Measurements from ENCODE around the gene GRP. TPM values are rescaled to one million over a fixed set of nuclear protein-coding genes. Genes with fewer than 3 reads are reported as not detected.

Gene GRP
- polyA plus RNA-seq (2011; rRNA removed) (not detected in 2 replicates), polyA plus RNA-seq (2017; fragmentation: RNase III; extraction: RNeasy Plus Mini Kit Qiagen cat#74134 plus additional on column Dnase treatment) (not detected in 3 replicates), polyA minus RNA-seq (2011; rRNA and poly(A)+ RNA removed) (not detected in 2 replicates)
- polyA plus RNA-seq (2012; cell fraction: cytosol; rRNA removed): not detected in 2 replicates
- polyA plus RNA-seq (2012; cell fraction: nucleus; rRNA removed): not detected in 2 replicates

- CTCF ChIA-PET: interaction anchor here (1.1 to 1.4 kb wide), 2 partner anchors 9 to 30 kb away, joined by 3 to 6 read pairs; no protein-coding TSS in a partner anchor
- no peak within 1 kb of the TSS for H3K27ac ChIP-seq
- no peak for FAIRE-seq
- H3K9me3 ChIP-seq: no peaks in the 10 kb centered on the region
- no peak within 1 kb of the TSS for H3K4me3 ChIP-seq
- peak in 1 of 2 experiments; percentile 23; a peak in 3 of 6 replicates for ATAC-seq
- WGBS (ENCODE audit: missing lambda C conversion rate): 20% methylated on average over 20 of the region's 29 CpGs
- DNase-seq (ENCODE audit: low read depth in 1 of 2, low spot score in 1 of 2): no peak
- peaks cover 4% of the 10 kb centered on the region; the same call in 2 of the 3 replicates for H3K4me1 ChIP-seq
- H3K4me2 ChIP-seq: peak within 1 kb of the TSS; percentile 58
- TF ChIP-seq EP300 (IDR thresholded peaks at IDR 0.05) (no peak), CTCF (IDR thresholded peaks at IDR 0.05) (no peak), ELK1 (IDR thresholded peaks at IDR 0.05; ENCODE audit: low read depth, low read length) (no peak), RCOR1 (IDR thresholded peaks at IDR 0.05; ENCODE audit: low read depth, low read length) (no peak), NR3C1 (IDR thresholded peaks at IDR 0.05) (no peak), MAFK (IDR thresholded peaks at IDR 0.05; ENCODE audit: partially characterized antibody) (no peak), PHF8 (IDR thresholded peaks at IDR 0.05; ENCODE audit: borderline replicate concordance, low read depth) (no peak), NPAS2 (CRISPR knock-in tag; IDR thresholded peaks at IDR 0.05; ENCODE audit: borderline replicate concordance) (no peak), HOXB5 (CRISPR knock-in tag; IDR thresholded peaks at IDR 0.05) (no peak), JUNB (IDR thresholded peaks at IDR 0.05) (no peak), MAX (IDR thresholded peaks at IDR 0.05) (no peak), BCL3 (IDR thresholded peaks at IDR 0.05) (no peak), HMGXB4 (CRISPR knock-in tag; IDR thresholded peaks at IDR 0.05; ENCODE audit: borderline replicate concordance) (no peak), REST (IDR thresholded peaks at IDR 0.05) (no peak), RARB (CRISPR knock-in tag; IDR thresholded peaks at IDR 0.05) (no peak), CHD2 (IDR thresholded peaks at IDR 0.05; ENCODE audit: low read length, partially characterized antibody) (no peak), MYC (IDR thresholded peaks at IDR 0.05; ENCODE audit: borderline replicate concordance, low read length) (no peak), JUN (IDR thresholded peaks at IDR 0.05) (no peak)
- POLR2A ChIA-PET: no interaction called here
These were observed at the start of gene GRP for GRCh38 chr18:59219672-59220163. TSS of gene GRP (plus strand) at chr18:59220158. CDS start at chr18:59220266, 108 bp downstream.
